Endothelial cell of hepatic sinusoid (primary cell): Measurements from ENCODE around the gene PDE4D.

Experiments
- in situ Hi-C: cut with HindIII; loops from 2 replicates; pipeline ENCODE4 v1.10.0; 2017; ENCODE audit warnings: low sequenced_read_pairs

PDE4D gene

DNA sequence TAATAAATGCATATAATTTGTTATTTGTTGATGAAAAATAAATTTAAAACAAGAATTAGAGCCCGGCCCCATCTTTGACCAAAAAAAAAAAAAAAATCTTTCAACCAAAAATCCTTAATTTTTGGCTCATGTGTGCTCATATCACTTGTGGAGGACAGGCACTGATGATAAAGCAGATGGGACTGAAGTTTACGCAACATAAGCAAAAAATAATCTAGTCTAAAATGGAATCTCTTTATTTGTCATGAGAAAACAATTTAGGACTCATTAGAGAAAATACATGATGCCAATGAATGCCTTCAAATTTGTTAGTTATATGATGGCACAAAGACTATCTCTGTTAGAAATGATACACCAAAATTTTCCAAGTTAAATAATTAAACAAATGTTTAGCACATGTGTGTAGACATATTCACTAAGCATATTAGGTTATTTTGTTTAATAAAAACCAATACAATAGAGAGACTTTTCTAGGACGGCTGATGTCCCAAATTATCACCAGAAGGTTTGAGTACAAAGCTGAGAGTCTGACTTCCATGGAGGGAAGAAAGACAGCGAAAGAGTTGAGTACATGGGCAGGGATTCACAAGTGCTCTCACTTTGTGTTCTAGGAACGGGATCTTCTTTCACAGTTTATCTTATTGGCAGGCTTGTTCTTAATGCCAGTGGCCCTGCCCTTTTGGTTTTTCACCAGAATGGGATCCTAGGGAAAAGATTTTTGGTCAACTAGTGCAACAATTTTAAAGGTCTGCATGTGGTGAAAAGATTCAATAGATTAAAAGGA, 689.2 kb downstream of the PDE4D start:
- in situ Hi-C loops: no loop called here

DNA sequence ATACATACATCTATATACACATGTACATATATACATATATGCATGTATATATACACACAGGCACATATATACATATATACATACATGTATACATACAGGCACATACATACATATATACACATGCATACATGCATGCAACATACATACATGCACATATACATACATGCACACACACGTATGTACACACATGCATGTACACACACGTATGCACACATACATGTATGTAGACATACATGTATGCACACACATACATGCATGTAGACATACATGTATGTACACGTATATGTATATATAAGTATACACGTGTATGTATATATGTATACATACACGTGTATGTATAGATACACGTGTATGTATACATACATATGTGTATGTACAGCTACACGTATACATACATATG, 693.7 kb downstream of the PDE4D start:
- in situ Hi-C loops: no loop called here

DNA sequence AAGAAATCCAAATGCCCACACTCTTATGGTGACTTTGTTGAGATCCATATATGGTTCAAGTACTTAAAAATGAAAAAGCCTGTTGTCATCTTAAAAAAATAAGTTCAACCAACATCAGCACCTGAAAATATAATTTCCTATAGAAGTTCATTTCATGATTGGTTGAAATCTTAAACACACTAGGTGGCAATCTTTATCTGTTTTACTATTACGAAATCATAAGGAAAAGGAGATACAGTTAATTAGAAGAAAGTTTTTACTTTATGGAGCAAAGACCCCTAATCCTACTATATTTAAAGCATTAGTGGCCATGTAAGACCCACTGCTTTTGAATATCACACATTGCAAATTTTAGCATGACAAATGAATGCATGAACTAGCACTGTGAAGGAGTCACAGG, 694.7 kb downstream of the PDE4D start:
- in situ Hi-C loops: no loop called here

DNA sequence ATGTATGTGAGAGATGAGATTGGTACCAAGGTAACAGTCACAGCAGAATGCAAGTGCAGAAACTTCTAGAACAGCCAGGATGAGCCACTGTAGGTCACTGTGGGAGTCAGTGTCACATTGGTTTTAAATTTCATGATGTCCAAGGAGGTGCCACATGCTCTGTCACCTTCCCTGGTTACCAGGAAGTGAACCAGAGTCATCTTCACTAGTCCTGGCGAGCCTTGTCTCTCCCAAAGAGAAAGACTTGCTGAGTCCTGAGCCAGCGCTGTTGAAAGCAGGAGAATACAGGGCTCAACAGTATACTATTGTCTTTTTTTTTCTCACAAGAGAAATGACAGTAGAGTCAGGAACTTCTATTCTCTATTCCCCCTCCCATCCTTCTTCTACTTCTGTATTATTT, 695.2 kb downstream of the PDE4D start:
- in situ Hi-C loops: no loop called here

DNA sequence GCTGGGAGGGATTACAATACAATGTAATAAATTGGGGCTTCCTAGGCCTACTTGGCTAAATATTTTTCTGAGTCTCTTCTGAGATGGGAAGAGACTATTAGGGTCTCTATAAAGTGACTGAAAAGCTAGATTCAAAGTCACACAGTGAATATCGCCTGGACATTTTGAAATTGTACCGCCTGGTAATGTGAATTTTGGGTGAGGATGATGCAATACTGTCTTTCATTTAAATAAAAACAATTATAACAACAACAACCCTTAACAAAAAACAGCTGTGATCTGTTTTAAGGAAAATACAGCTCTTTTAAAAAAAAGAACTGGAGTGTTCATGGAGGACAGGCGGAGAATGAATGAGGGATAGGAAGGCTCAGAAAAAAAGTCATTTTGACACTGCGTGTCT, 695.6 kb downstream of the PDE4D start:
- in situ Hi-C loops: no loop called here

DNA sequence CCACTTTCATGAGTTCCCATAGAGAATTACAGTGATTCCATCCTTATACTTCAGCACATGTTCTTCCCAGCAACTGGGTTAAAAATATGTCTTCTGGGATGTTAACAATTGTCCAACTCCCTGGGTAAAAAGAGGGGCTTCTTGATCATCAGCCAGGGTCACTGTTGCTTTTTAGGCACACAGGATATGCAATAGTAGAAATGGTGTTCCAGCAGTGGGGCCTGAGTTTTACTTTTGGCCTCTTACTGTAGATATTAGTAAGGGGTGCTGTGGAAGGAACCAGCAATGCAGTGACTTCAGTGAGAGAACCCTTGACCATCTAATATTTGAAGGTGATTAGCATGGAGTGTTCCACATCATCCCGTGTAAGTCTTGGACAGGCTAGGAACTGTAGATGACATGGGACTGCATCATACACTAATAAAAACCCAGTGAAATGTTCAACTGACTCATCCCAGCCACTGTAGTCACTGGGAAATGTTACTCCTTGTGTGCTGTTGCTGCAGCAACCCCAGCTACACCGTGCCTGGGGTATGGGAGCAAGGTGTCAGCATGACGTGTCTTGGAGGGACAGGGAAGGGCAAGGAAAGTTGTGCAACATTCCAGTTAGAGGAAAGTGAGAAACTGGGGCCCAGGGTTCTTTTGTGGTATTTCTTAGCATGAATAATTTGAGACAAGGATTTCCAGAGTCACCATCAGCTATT, 699.8 kb downstream of the PDE4D start:
- in situ Hi-C loops: no loop called here

DNA sequence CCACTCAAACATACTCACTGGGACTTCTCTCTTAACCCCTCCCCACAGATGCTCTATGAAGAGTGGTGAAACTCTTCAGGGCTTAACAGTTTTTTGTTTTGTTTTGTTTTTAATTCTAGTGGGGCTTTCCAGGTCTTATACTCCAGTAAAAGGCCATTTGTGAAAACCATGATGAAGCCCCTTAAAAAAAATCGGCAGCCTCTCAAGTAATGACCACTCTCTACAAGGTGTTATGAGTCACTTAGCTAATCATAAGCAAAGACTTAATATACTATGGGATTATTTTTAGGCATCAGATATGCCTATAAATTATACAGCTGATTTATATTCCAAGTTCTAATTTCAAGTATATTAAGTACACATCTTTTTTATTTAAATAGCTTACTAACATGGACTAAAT, 702.8 kb downstream of the PDE4D start:
- in situ Hi-C loops: no loop called here

DNA sequence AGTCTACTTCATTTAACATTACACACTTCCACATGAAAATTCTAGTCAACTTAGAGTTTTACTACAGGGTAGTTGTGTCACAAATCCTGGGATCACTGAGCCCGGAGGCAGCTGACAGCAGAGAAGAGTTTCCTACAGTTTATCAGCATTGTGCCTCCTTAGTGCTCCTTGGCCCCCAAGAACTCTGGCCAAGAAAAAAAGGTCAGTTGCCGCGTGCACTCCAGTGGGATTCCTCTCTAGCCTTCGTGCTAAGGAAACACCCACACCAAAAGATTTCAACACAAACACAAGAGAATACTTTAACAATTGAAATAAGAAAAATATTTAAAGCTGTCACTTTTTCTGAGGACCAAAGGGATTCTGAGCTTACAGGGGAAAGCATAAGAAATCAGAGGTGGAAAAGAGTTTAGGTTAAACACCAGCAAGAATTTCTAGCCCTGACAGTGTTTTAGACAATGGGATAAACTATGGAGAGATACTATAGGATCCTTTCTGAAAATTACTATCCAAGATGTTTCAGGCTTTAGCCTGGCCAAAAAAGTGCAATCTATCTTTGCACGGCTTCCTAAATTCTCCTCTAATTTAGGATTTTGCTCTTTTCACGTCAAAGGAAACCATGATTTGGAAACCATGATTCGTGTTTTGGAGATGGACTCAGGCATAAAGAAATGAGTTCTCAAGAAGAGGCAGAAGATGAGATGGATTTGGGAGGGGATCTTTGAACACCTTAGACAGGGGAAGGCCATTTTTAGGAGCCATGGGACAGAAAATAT, 703.9 kb downstream of the PDE4D start:
- in situ Hi-C loops: loop anchor here (5.0 kb wide), 1 partner anchor 193 kb away; no protein-coding TSS in a partner anchor

DNA sequence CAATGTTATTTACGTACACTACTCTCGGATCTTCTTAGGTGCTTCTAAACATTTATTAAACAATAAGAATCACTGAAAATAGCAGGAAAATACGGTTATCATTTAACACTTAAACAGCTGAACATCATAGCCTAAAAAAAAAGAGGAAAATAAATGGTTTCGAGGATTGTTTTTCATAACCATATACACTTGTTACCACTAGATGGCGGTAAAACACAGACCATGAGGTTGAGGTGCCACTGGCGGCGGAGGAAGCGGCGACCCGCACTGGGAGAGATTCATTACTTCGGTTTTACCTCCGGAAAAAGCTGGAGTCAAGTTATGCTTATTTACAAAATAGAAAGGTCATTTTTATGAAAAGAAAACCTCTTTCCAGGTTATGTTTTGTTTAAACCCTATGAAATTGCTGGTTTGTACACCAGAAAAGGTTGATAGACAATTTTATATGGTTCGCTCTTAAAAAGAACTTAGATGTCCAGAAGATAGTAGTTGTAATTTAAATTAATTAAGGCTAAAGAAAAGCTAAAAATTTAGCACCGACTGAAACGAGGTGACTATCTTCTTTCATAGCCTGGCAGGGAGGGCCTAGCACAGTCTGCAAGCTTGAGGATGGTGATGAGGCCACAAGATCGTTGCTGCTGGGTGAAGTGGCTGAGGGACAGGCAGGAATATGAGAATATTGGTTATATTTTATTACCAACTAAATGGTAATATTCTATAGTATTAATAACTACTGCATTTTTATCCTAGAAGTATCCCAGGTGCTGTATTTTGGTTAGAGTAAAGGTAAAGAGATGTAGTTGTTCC, 704.9 kb downstream of the PDE4D start:
- in situ Hi-C loops: loop anchor here (5.0 kb wide), 1 partner anchor 194 kb away; no protein-coding TSS in a partner anchor

DNA sequence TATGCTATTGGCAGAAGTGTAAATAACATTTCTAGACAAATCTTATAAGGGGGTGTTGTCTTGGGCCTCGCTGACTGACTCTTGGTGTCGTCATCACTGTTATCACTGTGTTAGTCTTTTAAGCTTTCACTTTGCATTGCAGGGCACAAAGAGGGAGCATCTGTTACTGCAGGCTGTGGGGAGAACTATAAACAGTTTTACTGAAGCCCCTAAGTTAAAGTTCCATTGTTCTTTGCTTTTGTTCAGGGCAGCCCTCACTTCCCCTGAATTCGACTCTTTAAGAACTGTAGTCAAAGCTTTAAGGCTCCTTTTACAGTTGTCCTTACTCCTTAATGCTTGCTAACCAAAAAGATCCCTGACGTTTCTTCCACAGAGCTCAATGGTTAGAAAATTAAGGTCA, 705.7 kb downstream of the PDE4D start:
- in situ Hi-C loops: loop anchor here (5.0 kb wide), 1 partner anchor 194 kb away; no protein-coding TSS in a partner anchor

DNA sequence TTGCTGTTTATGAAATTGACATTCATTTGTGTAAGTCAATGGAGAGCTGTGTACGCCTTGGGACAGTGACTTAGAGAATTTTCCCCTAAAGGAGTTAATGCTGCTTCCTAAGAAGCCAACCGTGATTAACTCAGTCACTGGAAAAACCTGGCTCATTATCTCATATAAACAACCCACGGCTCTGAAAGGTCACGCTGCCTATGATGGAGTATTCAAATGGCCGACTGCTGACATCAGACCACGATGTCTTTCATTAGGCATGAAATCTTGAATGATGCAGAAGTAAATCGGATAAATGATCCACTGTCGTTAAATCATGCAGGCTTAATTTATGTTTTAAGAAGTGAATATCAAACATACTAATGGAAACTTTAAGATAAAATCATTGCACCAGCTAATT, 706.9 kb downstream of the PDE4D start:
- in situ Hi-C loops: loop anchor here (5.0 kb wide), 1 partner anchor 196 kb away; no protein-coding TSS in a partner anchor

DNA sequence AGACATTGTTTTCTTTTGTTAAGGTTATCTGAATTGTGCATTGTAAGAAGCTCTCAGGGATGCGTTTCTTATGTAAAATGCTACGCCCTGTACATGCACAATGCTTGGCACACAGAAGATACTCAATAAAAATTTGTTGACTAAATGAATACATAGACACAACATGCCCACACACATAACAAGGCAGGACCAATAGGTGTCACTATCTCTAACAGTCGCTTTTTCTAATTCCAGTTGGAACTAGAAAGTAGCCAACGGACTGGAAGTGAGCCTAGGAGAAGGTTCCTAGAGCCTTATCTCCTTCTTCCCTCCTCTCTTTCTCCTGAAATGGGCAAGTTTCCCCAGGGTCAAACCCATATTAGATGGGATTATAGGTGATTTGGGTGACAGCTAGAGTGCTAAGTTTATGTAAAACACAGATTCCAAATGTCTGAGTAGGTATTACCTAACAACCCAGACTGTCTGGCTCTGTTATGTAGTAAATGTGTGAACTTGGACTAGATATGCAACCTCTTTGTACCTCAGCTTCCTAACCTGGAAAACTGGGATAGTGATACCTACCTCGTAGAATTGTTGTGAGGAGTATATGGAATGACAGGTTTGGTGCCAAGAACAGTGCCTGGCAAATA, 707.7 kb downstream of the PDE4D start:
- in situ Hi-C loops: loop anchor here (5.0 kb wide), 1 partner anchor 196 kb away; no protein-coding TSS in a partner anchor

DNA sequence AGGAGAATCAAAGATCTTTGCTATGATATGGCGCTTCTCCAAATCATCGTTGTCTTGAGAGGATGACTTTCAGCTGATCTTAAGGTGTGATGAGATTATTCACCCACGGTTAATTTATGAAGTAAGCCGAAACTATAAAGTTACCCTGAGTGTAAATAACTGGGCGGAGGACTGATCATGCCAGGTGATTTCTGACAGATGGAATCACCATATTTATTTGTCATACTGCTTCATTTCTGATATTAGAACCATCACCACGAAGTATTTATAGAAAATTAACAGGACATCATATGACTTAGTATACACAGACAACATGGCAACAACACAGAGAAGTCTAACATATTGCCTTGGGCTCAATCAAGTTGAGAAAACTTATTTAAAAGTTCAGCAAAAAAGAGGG, 708.8 kb downstream of the PDE4D start:
- in situ Hi-C loops: loop anchor here (5.0 kb wide), 1 partner anchor 198 kb away; no protein-coding TSS in a partner anchor

DNA sequence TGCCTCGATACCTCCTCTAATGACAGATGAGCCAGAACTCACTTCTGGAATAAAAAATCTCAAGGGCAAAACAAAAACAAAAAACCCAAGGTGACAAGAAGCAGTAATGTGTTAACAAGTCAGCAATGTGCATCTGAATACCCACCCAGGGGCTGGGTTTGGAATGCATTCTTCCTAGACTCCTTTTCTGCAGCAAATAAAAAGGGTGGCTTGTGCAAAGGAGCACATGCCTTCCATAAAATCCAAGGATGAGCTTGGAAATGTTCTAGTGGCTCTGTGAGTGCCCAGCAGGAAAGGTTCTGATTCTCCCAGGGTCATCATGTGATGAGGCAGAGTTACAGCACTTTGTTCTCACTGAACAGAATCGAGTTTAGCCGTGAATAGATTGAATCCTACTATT, 710.8 kb downstream of the PDE4D start:
- in situ Hi-C loops: no loop called here

DNA sequence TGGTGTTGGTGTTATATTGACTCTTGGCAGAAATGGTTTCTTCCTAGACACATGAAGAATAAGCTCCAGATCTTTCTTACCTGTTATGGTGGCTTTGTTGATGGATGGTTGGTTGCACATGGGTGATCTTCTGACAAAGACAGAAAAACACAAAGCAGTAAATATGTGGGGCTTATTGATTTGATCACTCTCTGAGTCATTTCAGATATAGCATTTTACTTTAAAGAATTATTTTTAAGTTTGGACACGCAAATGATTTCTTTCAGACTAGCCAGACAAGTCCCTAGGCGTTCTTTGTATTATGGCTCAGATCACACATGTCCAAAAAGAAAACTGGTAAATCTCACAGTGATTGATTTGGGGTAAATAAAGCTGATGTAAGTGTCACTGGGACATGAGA, 713.0 kb downstream of the PDE4D start:
- in situ Hi-C loops: no loop called here

DNA sequence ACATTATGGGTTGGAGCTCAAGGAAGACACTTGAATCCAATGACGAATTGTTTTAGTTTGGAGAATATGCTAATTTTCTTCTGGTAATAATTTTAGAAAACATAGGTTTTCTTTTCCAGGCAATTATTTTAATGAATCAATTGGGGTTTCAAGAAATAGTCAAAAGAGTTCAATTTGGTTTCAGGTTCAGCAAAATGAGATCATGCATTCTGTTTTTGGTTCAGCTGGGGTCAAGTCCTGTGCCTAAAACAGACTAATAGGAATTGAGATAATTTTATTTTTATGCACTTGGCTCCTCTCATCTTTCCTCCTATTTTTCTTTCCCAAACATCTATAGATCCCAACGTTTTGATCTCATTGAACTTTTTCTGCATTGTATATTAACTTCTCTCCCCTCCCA, 713.8 kb downstream of the PDE4D start:
- in situ Hi-C loops: no loop called here

DNA sequence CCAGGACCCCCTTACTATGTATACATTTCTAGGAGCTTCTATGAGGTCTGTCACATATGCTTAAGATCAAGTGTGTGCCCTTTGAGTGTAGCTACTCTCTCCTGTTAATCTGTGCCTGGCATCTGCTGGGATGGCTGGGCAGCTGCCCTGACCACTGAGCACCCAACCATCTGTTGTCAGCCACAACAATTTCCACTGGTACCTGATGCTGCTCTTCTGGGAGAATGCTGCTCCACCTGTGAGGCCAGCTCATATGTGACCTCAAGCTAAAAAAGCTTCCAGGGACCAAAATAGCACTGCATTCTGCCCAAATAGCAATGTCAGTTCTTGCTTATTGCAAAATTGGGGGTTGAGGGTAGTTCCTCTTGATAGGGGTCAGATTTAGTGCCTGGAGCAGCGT, 715.0 kb downstream of the PDE4D start:
- in situ Hi-C loops: no loop called here

DNA sequence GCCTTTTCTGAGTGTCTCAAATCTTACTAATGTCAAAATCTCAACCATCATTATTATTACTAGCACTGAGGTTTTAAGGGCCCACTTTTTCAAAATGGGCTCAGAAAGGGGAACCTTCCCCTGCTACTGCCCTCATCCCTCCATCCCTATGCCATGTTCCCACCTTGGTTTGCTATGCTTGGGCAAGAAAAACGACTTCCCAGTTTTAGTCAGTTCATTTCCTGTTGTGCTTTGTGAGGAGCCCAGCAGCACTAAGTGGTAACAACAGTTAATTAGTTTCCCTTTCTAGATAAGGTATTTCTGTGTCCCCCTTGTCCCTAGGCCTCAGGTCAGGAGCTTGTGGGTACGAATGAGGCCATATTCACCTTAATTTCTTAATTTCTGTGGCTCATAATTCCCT, 715.5 kb downstream of the PDE4D start:
- in situ Hi-C loops: no loop called here

DNA sequence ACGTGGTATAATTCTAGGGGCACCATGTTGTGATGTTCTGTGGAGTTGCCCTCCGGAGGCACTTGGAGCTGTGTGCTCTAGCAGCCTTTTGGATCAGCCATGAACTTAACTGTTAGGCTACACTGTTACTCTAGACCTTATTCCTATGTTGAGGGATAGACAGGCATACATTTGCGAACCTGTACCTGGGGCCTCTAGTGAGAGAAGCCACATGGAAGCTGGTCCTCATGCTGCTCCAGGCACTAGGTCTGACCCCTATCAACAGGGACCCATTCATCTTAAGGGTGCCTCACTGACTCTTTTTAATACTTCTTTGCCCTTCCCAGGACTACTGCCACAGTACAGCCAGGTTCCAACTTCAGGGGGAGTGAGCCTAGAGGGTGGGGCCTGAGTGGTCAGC, 715.9 kb downstream of the PDE4D start:
- in situ Hi-C loops: no loop called here

DNA sequence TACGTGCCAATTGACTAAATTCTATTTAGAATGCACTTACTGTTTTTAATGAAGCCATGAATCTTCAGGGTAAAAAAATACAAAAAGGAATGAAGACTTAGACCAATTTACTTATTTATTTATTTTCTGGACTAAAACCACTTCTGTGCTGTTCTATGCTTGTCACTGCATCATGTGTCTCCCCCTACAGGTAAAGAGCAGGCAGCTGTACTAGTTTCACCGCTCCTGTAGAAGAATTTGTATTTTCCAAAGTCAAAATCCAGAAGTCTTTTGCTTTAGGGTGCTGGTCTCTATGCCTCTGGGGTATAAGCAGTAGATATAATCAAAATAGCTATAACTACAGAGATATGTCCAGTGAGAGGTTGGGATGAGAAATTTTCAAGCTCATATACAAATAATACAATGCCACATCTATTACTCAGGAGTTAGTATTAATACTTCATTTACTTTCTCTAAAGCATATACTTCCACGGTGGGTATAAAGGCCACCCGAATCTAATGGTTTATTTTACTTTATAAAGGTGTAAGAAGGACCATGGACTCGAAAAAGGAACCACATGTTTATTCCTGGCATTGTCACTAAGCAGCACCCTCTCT, 719.2 kb downstream of the PDE4D start:
- in situ Hi-C loops: no loop called here
